ENCODE results near the gene BID. TPM values are rescaled to one million over a fixed set of nuclear protein-coding genes. Genes with fewer than 3 reads are reported as not detected.

Gene BID
- total RNA-seq, 4 donors from 2014 or later: 11.8 to 26.6 (median 18.4) TPM

DNA sequence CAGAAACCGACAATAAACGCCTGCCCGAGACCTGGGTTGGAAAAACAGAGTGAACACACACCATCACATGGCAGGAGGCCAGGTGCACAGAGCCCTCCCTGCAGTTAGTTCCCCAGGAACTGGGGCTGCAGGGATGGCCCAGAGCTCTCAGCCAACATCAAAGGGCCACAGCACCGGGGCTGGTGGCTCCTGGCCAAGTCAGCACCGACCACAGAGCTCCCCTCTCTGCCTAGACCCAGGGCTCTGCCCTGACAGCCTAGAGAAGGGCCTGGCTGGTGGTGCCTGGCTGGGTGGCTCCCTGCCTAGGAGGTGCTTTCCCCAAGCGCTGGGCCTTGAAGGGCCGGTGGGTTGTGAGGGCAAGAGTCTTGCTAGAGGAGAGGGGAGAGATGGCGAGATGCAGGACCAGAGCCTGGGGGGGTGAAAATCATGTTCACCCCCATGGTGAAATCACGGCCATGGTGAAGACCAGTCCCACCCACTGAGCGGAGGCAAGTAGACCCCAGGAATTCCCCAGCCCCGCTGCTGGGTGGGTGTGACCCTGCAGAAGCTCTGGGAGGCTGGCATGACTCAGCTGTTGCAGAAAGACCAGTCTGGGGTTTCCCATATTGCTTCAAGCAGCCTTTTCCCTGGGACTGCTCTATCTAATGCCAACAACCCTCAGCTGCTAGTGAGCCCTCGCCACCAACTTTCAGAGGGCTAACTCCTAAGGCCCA lies 7.2 kb upstream of the BID start:
- H3K4me1 ChIP-seq: peaks cover 40% of the 10 kb centered on the region
- no peaks in the 10 kb centered on the region for H3K9me3 ChIP-seq
- no peak overlapping the region for H3K4me3 ChIP-seq
- no peak overlapping the region for H3K27ac ChIP-seq
- TF ChIP-seq EP300 (IDR thresholded peaks at IDR 0.05): no peak
- TF ChIP-seq POLR2AphosphoS5 (IDR thresholded peaks at IDR 0.05): no peak
- TF ChIP-seq, protein P1, sequence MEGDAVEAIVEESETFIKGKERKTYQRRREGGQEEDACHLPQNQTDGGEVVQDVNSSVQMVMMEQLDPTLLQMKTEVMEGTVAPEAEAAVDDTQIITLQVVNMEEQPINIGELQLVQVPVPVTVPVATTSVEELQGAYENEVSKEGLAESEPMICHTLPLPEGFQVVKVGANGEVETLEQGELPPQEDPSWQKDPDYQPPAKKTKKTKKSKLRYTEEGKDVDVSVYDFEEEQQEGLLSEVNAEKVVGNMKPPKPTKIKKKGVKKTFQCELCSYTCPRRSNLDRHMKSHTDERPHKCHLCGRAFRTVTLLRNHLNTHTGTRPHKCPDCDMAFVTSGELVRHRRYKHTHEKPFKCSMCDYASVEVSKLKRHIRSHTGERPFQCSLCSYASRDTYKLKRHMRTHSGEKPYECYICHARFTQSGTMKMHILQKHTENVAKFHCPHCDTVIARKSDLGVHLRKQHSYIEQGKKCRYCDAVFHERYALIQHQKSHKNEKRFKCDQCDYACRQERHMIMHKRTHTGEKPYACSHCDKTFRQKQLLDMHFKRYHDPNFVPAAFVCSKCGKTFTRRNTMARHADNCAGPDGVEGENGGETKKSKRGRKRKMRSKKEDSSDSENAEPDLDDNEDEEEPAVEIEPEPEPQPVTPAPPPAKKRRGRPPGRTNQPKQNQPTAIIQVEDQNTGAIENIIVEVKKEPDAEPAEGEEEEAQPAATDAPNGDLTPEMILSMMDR (IDR thresholded peaks at IDR 0.05): no peak
- TF ChIP-seq POLR2A (IDR thresholded peaks at IDR 0.05): no peak
- 25% methylated on average over 9 of the region's 12 CpGs for WGBS
- H3K36me3 ChIP-seq: no peaks in the 10 kb centered on the region
- no peaks in the 10 kb centered on the region for H3K27me3 ChIP-seq
- no peak for DNase-seq (ENCODE audit: low spot score in 2 of 2)

DNA sequence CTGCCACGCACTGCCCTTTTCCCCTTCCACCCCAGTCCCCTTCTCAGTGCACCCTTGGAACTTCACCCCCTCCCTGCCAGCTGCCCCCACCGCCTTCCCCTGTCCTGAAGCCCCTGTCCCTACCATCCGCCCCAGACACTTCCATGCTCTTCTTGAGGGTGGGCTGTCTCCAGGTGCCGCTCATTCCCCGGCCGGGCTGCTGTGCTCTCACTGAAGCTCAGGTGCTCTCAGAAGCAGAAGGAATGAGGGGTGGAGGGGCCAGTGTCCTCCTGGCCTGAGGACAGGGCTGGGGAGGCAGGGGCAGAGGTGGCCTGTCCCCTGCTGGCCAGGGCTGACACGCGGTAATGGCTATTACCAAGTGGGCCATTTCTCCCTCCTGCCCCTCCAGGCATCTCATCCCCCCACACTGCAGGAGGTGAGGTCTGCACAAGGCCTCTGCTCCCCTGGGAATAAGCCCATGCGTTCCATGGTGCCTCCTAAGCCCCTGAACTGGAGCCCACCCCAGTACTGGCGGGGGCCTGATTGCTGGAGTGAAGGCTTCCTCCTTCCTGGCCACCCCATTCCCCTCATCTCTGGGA lies 6.6 kb upstream of the BID start:
- H3K4me3 ChIP-seq: no peak overlapping the region
- no peak for DNase-seq (ENCODE audit: low spot score in 2 of 2)
- no peak overlapping the region for H3K27ac ChIP-seq
- H3K9me3 ChIP-seq: no peaks in the 10 kb centered on the region
- no peak for TF ChIP-seq POLR2AphosphoS5 (IDR thresholded peaks at IDR 0.05)
- no peak for TF ChIP-seq POLR2A (IDR thresholded peaks at IDR 0.05)
- no peak for TF ChIP-seq EP300 (IDR thresholded peaks at IDR 0.05)
- TF ChIP-seq, protein P1 (IDR thresholded peaks at IDR 0.05): no peak
- WGBS: 84% methylated on average over 7 of the region's 10 CpGs
- peaks cover 35% of the 10 kb centered on the region for H3K4me1 ChIP-seq
- H3K27me3 ChIP-seq: no peaks in the 10 kb centered on the region
- no peaks in the 10 kb centered on the region for H3K36me3 ChIP-seq

DNA sequence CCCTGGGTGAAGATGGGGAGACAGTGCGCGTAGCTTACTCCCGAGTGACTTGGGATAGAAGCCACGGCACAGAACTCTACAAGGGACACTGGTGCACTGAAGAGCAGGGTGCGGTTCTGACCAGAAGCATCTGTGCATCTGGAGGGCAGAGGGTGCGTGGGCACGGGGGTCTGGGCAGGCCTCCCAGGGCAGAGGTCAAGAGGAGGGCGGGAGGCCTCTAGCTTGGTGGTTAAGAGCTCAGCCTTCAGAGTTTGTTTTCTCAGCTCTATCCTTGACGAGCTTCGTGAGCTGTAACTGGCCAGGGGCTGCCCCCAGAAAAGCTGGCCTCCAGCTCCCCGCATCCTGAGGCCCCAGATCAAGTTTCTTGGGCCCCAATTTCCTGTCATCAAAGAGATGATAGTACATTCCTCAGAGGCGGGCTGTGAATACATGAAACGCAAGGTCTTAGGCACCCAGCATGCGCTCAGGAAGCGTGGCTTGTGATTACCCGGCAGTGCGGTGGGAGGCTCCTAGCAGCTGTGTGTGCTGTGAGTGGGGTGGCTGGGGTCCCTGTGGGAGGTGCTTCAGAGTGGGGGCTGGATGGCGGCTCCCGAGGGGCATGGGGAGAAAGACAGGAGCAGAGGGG lies 6.0 kb upstream of the BID start:
- no peak overlapping the region for H3K27ac ChIP-seq

DNA sequence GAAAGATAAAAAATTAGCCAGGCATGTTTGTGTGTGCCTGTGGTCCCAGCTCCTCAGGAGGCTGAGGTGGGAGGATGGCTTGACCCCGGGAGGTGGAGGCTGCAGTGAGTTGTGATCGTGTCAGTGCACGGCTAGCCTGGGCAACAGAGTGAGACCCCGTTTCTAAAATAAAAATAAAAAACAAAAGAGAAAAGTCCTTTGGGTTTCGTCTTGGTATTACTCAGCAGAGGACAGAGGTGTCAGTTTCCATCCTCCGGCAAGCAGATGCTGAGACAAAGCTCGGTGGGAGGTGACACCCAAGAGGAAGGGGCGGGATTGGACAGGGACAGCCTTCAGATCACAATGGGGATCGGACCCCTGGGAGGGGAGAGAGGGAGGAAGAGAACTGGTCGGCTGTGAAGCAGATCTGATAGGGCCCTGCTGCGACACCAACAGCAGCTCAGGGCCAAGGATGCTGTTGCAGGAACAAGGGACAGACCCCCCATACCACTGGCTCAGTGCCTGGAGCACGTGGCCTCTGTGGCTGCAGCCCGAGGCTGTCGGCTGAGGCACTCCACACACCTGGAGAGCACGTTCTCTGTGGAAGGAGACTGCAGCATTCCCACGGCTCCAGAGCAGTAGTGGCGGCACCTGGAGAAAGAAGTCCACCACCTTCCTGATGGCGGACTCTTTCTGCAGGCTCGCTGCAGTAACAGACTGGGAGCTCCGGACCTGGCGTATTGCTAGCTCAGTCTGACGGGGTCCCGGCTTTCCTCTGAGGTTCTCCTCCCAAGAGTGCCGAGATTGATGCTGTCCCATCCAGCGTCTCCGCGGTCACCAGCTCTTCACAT lies 5.2 kb upstream of the BID start:
- Histone ChIP-seq H3K36me3 (no peaks in the 10 kb centered on the region), H3K9me3 (no peaks in the 10 kb centered on the region), H3K27ac (no peak overlapping the region), H3K4me3 (no peak overlapping the region), H3K27me3 (no peaks in the 10 kb centered on the region), H3K4me1 (peaks cover 37% of the 10 kb centered on the region)
- 85% methylated on average over 14 of the region's 27 CpGs for WGBS
- TF ChIP-seq POLR2A (IDR thresholded peaks at IDR 0.05): no peak
- TF ChIP-seq POLR2AphosphoS5 (IDR thresholded peaks at IDR 0.05): no peak
- TF ChIP-seq, protein P1 (IDR thresholded peaks at IDR 0.05): no peak
- TF ChIP-seq EP300 (IDR thresholded peaks at IDR 0.05): no peak
- no peak for DNase-seq (ENCODE audit: low spot score in 2 of 2)

More for the DNA sequence above, 6.0 kb upstream of the BID start:
- no peaks in the 10 kb centered on the region for H3K27me3 ChIP-seq
- H3K4me1 ChIP-seq: peaks cover 32% of the 10 kb centered on the region
- 87% methylated on average over 12 of the region's 19 CpGs for WGBS
- no peaks in the 10 kb centered on the region for H3K36me3 ChIP-seq
- no peak for DNase-seq (ENCODE audit: low spot score in 2 of 2)
- TF ChIP-seq POLR2AphosphoS5 (IDR thresholded peaks at IDR 0.05) (no peak), POLR2A (IDR thresholded peaks at IDR 0.05) (no peak), EP300 (IDR thresholded peaks at IDR 0.05) (no peak)
- TF ChIP-seq, protein P1 (IDR thresholded peaks at IDR 0.05): no peak
- no peak overlapping the region for H3K4me3 ChIP-seq
- H3K9me3 ChIP-seq: no peaks in the 10 kb centered on the region

All from suprapubic skin (tissue), 4 donors.